Measurements from ENCODE around the gene COMMD6.

Gene COMMD6

GRCh38 chr13:75491376-75491775 is 46.3 kb downstream of the COMMD6 start:
- TF ChIP-seq CTCF (conservative IDR thresholded peaks at IDR 0.05) (no peak), ZFX (IDR thresholded peaks at IDR 0.05) (no peak)
- no peak overlapping the region for H3K27ac ChIP-seq

- TF ChIP-seq CTCF (conservative IDR thresholded peaks at IDR 0.05) (no peak), ZFX (IDR thresholded peaks at IDR 0.05) (no peak)
- no peak overlapping the region for H3K27ac ChIP-seq
Measured at GRCh38 chr13:75489502-75490263, 48.0 kb downstream of the COMMD6 start.

DNA sequence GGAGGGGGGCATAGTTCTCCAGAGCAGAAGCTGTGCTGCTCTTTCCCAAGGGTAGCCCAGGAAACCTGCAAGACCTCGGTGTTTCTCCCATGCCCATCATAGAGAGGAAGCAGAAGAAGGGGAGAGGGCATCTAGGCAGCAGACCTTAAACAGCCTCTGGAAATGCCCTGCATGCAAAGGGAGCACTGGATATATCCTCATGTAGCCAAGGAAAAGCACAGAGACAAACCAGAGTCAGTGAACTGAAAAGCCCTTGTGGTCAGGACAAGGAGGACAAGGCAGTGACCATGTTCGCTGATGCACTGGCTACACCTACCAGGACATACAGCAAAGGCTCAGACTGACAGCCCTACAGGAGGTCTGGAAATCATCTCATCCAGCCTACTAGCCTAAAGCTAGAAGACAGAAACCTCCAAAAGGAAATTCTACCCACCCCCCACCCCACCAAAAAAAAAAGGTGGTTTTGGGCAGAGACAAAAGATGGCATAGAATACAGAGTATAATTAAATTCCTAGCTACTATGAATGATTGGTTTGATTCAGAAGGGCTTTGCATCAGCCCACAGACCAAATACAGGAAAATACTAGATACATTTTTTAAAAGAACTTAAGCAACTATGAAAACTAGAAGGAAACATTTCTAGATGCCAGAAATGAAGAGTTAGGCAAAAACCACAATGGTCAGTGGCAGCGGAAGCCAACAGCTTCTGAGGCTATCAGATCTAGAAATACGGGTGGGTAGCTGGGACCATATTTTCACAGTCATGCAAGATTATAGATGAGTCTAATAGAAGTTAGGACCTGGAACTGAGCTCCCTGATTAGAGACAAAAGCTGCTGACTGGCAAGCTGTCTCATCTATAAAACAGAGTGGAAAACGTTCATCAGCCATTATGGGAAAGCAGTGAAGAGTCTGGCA is 51.2 kb downstream of the COMMD6 start:
- no peak for TF ChIP-seq ZFX (IDR thresholded peaks at IDR 0.05)
- TF ChIP-seq CTCF (conservative IDR thresholded peaks at IDR 0.05), result no peak
- no peak overlapping the region for H3K27ac ChIP-seq

GRCh38 chr13:75485286-75486062 is 52.2 kb downstream of the COMMD6 start:
- no peak overlapping the region for H3K27ac ChIP-seq

DNA sequence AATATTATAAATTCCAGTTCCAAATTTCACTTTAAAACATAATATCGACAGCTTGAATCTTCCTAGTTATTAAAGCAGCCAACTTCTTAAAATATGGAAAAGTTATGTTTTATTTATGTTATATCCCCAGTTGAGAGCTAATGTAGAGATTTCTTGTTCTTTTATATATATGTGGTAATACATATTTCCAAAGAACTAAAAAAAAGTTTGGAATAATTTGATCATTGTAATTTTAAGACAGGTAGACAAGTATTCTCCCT is 54.9 kb downstream of the COMMD6 start:
- peak overlapping the region; percentile 58; the same call in 1 of the 2 replicates for H3K27ac ChIP-seq
- peak; percentile 71 for TF ChIP-seq CTCF (conservative IDR thresholded peaks at IDR 0.05)
- TF ChIP-seq ZFX (IDR thresholded peaks at IDR 0.05), result no peak

More at GRCh38 chr13:75485286-75486062, 52.2 kb downstream of the COMMD6 start:
- TF ChIP-seq ZFX (IDR thresholded peaks at IDR 0.05) (no peak), CTCF (conservative IDR thresholded peaks at IDR 0.05) (no peak)

- peak within 1 kb of the TSS; percentile 58 for H3K27ac ChIP-seq
- TF ChIP-seq CTCF (conservative IDR thresholded peaks at IDR 0.05), result peak; percentile 93
- TF ChIP-seq ZFX (IDR thresholded peaks at IDR 0.05), result no peak
Measured at GRCh38 chr13:75482070-75482819, 55.4 kb downstream of the COMMD6 start, which contains the start of gene TBC1D4. Gene TBC1D4 (minus strand): TSS chr13:75482169. CDS start chr13:75481767, 402 bp downstream.

All from C4-2B (cell line).